SK-N-MC (cell line): ENCODE data around the gene OR2L5.

Experiments
- EZH2 ChIP-seq: fragments of 200-600 bp; sonication (generic); IDR thresholded peaks from one replicate; pipeline ENCODE4 v1.6.1; 2017; ENCODE audit warnings: antibody characterized with exemption
- POLR2AphosphoS5 ChIP-seq: IDR thresholded peaks from 2 replicates; pipeline ENCODE4 v1.6.1; 2012; ENCODE audit warnings: mild to moderate bottlenecking, low read depth, low read length, borderline replicate concordance

DNA sequence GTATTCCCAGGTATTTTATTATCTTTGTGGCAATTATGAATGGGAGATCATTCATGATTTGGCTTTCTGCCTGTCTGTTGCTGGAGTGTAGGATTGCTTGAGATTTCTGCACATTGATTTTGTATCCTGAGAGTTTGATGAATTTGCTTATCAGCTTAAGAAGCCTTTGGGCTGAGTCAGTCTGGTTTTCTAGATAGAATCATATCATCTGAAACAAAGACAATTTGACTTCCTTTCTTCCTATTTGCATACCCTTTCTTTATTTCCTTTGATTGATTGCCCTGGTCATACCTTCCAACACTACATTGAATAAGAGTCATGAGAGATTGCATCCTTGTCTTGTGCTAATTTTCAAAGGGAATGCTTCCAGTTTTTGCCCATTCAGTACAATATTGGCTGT lies 41.2 kb downstream of the OR2L5 start:
- no peak for TF ChIP-seq EZH2
- TF ChIP-seq POLR2AphosphoS5 = no peak
